WTC11 (cell line): ENCODE measurements around the gene DBN1. TPM values are rescaled to one million over a fixed set of nuclear protein-coding genes. Genes with fewer than 3 reads are reported as not detected.

Experiments
- ATAC-seq: fragments of 200-7000 bp; cut with Tn5 transposase; 2 replicates; pipeline ENCODE4 v1.10.0; 2021; ENCODE audit warnings: mild to moderate bottlenecking, moderate library complexity
- CTCF ChIA-PET: fragments of 300-600 bp; sonication (Branson Sonifier 250); formaldehyde crosslinking; loops from one replicate; lab custom pipeline; 2021; ENCODE audit warnings: antibody characterized with exemption; lab: Charles Lee
- POLR2A ChIA-PET: fragments of 350-600 bp; sonication (Branson Sonifier 250); formaldehyde crosslinking; loops from one replicate; lab custom pipeline; 2021; ENCODE audit warnings: antibody characterized with exemption; lab: Charles Lee
- DNase-seq: peaks from one replicate; pipeline ENCODE4 v3.0.0; 2021; ENCODE audit warnings: low spot score
- H3K27ac Mint-ChIP-seq: 2 replicates; pipeline ENCODE4 v1.8.0; 2021; ENCODE audit warnings: mixed read lengths
- H3K27me3 Mint-ChIP-seq: 2 replicates; pipeline ENCODE4 v1.8.0; 2021; ENCODE audit warnings: low read depth, mild to moderate bottlenecking, moderate library complexity, mixed read lengths
- H3K36me3 Mint-ChIP-seq: 2 replicates; pipeline ENCODE4 v1.8.0; 2021; ENCODE audit warnings: mixed read lengths
- H3K4me1 Mint-ChIP-seq: 2 replicates; pipeline ENCODE4 v1.8.0; 2022; ENCODE audit warnings: mixed read lengths
- H3K4me3 Mint-ChIP-seq: 2 replicates; pipeline ENCODE4 v1.8.0; 2021; ENCODE audit warnings: mild to moderate bottlenecking, moderate library complexity, mixed read lengths
- H3K9me3 Mint-ChIP-seq: 2 replicates; pipeline ENCODE4 v1.8.0; 2021; ENCODE audit warnings: mixed read lengths
- AR ChIP-seq: fragments of 250-450 bp; sonication (Bioruptor Pico); IDR thresholded peaks from 2 replicates; pipeline ENCODE4 v1.9.0; 2021; ENCODE audit warnings: mild to moderate bottlenecking
- ATF3 ChIP-seq: sonication (generic); formaldehyde crosslinking; conservative IDR thresholded peaks from 2 replicates; pipeline ENCODE4 v1.8.1; 2022; ENCODE audit warnings: mild to moderate bottlenecking, missing genetic modification reagents
- E2F1 ChIP-seq: sonication (generic); formaldehyde crosslinking; IDR thresholded peaks from 2 replicates; pipeline ENCODE4 v1.8.0; 2022; ENCODE audit warnings: mild to moderate bottlenecking, missing genetic modification reagents
- FOXP1 ChIP-seq: sonication (generic); formaldehyde crosslinking; IDR thresholded peaks from 2 replicates; pipeline ENCODE4 v1.8.0; 2022; ENCODE audit warnings: missing genetic modification reagents, mild to moderate bottlenecking, moderate library complexity, borderline replicate concordance
- GTF2I ChIP-seq: fragments of 250-450 bp; sonication (Bioruptor Pico); conservative IDR thresholded peaks from 2 replicates; pipeline ENCODE4 v1.4.0; 2021; ENCODE audit warnings: mild to moderate bottlenecking
- MYBL2 ChIP-seq: sonication (generic); formaldehyde crosslinking; IDR thresholded peaks from 2 replicates; pipeline ENCODE4 v1.8.1; 2023; ENCODE audit warnings: mild to moderate bottlenecking, moderate library complexity, missing genetic modification reagents
- SP1 ChIP-seq: sonication (generic); formaldehyde crosslinking; conservative IDR thresholded peaks from 2 replicates; pipeline ENCODE4 v1.8.1; 2022; ENCODE audit warnings: missing genetic modification reagents
- STAT6 ChIP-seq: sonication (generic); formaldehyde crosslinking; conservative IDR thresholded peaks from 2 replicates; pipeline ENCODE4 v1.8.1; 2023; ENCODE audit warnings: mild to moderate bottlenecking, low read depth, missing genetic modification reagents, moderate library complexity
- ZMAT4 ChIP-seq: fragments of 250-450 bp; sonication (Bioruptor Pico); IDR thresholded peaks from 2 replicates; pipeline ENCODE4 v1.9.0; 2021; ENCODE audit warnings: mild to moderate bottlenecking
- ZNF232 ChIP-seq: sonication (generic); formaldehyde crosslinking; IDR thresholded peaks from 2 replicates; pipeline ENCODE4 v1.8.0; 2022; ENCODE audit warnings: mild to moderate bottlenecking, missing genetic modification reagents
- ZNF416 ChIP-seq: fragments of 250-450 bp; sonication (Bioruptor Pico); IDR thresholded peaks from 2 replicates; pipeline ENCODE4 v1.9.0; 2021; ENCODE audit warnings: mild to moderate bottlenecking, inconsistent platforms
- ZNF423 ChIP-seq: fragments of 250-450 bp; sonication (Bioruptor Pico); IDR thresholded peaks from 2 replicates; pipeline ENCODE4 v2.1.2; 2022; ENCODE audit warnings: mild to moderate bottlenecking, moderate library complexity
- ZNF425 ChIP-seq: fragments of 250-450 bp; sonication (Bioruptor Pico); conservative IDR thresholded peaks from 2 replicates; pipeline ENCODE4 v1.9.0; 2021; ENCODE audit warnings: mild to moderate bottlenecking
- total RNA-seq: library from RNA; stranded (reverse); gene quantifications from 3 replicates; pipeline ENCODE4 v1.2.3, GENCODE V29; 2021
- TF ChIP-seq, protein P1 (sequence below): sonication (generic); formaldehyde crosslinking; IDR thresholded peaks from 2 replicates; pipeline ENCODE4 v1.8.0; 2023; ENCODE audit warnings: missing genetic modification reagents, mild to moderate bottlenecking, borderline replicate concordance
- TF ChIP-seq, protein P2 (sequence below): sonication (generic); formaldehyde crosslinking; IDR thresholded peaks from 2 replicates; pipeline ENCODE4 v1.8.1; 2022; ENCODE audit warnings: mild to moderate bottlenecking, moderate library complexity, missing genetic modification reagents
- TF ChIP-seq, protein P3 (sequence below): sonication (generic); formaldehyde crosslinking; IDR thresholded peaks from 2 replicates; pipeline ENCODE4 v1.8.1; 2022; ENCODE audit warnings: missing genetic modification reagents, borderline replicate concordance

Gene DBN1
- total RNA-seq, 1 experiment from 2014 or later: 288 TPM

DNA sequence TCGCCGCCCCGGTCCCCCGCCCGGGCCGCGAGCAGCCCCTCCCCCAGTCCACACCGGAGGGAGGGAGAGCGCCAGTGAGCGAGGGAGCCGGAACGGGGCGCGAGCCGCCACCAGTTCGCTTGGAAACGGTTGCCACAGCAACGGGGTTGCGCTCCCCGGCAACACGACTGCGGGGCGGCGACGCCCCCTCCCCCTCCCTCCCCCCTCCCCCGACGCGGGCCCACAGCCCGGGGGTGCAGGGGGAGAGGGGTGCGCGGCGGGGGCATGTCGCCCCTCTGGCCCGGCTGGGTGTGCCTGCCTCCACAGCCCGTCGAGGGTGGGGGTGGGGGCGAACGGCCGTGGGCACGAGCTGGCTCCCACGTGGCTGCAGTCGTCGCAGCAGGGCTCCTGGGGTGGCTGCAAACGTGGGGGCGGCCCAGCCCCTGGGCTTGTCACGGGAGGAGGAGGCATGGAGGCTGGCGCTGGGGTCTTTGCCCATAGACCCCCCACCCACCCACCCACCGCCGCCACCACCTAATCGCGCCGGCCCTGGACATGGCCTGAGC lies 26.3 kb downstream of the DBN1 start:
- CTCF ChIA-PET: interaction anchor here (0.6 to 15.8 kb wide), 18 partner anchors 8 to 136 kb away, joined by 3 to 171 read pairs (median 8); partner anchors contain the start of genes GRK6, MXD3 and SLC34A1
- Mint-ChIP-seq H3K4me1 (peaks cover 48% of the 10 kb centered on the region), H3K4me3 (peak overlapping the region; percentile 60), H3K27ac (no peak overlapping the region), H3K27me3 (peaks cover 43% of the 10 kb centered on the region), H3K9me3 (no peaks in the 10 kb centered on the region), H3K36me3 (no peaks in the 10 kb centered on the region)
- POLR2A ChIA-PET: interaction anchor here (0.6 to 5.8 kb wide), 14 partner anchors 8 to 316 kb away, joined by 3 to 38 read pairs (median 4); partner anchors contain the start of genes DDX41, GRK6, NSD1 and PDLIM7
- DNase-seq (peak; percentile 78), ATAC-seq (peak; percentile 7)
- TF ChIP-seq GTF2I (no peak), ZNF423 (CRISPR knock-in tag) (no peak), AR (CRISPR knock-in tag) (no peak), E2F1 (CRISPR knock-in tag) (no peak), FOXP1 (CRISPR knock-in tag) (0 out of 2 replicates have a peak, but pooled peaks have one; percentile 17), ZNF232 (no peak; the same call in 1 of the 2 replicates), MYBL2 (CRISPR knock-in tag) (no peak), ZMAT4 (CRISPR knock-in tag) (no peak), ZNF425 (CRISPR knock-in tag) (no peak), STAT6 (CRISPR knock-in tag) (no peak), ATF3 (no peak), ZNF416 (CRISPR knock-in tag) (no peak), SP1 (CRISPR knock-in tag) (no peak)
- TF ChIP-seq, protein P1, sequence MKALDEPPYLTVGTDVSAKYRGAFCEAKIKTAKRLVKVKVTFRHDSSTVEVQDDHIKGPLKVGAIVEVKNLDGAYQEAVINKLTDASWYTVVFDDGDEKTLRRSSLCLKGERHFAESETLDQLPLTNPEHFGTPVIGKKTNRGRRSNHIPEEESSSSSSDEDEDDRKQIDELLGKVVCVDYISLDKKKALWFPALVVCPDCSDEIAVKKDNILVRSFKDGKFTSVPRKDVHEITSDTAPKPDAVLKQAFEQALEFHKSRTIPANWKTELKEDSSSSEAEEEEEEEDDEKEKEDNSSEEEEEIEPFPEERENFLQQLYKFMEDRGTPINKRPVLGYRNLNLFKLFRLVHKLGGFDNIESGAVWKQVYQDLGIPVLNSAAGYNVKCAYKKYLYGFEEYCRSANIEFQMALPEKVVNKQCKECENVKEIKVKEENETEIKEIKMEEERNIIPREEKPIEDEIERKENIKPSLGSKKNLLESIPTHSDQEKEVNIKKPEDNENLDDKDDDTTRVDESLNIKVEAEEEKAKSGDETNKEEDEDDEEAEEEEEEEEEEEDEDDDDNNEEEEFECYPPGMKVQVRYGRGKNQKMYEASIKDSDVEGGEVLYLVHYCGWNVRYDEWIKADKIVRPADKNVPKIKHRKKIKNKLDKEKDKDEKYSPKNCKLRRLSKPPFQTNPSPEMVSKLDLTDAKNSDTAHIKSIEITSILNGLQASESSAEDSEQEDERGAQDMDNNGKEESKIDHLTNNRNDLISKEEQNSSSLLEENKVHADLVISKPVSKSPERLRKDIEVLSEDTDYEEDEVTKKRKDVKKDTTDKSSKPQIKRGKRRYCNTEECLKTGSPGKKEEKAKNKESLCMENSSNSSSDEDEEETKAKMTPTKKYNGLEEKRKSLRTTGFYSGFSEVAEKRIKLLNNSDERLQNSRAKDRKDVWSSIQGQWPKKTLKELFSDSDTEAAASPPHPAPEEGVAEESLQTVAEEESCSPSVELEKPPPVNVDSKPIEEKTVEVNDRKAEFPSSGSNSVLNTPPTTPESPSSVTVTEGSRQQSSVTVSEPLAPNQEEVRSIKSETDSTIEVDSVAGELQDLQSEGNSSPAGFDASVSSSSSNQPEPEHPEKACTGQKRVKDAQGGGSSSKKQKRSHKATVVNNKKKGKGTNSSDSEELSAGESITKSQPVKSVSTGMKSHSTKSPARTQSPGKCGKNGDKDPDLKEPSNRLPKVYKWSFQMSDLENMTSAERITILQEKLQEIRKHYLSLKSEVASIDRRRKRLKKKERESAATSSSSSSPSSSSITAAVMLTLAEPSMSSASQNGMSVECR (CRISPR knock-in tag): no peak
- TF ChIP-seq, protein P2, sequence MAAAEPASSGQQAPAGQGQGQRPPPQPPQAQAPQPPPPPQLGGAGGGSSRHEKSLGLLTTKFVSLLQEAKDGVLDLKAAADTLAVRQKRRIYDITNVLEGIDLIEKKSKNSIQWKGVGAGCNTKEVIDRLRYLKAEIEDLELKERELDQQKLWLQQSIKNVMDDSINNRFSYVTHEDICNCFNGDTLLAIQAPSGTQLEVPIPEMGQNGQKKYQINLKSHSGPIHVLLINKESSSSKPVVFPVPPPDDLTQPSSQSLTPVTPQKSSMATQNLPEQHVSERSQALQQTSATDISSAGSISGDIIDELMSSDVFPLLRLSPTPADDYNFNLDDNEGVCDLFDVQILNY (CRISPR knock-in tag): 0 out of 2 replicates have a peak, but pooled peaks have one; percentile 6
- TF ChIP-seq, protein P3, sequence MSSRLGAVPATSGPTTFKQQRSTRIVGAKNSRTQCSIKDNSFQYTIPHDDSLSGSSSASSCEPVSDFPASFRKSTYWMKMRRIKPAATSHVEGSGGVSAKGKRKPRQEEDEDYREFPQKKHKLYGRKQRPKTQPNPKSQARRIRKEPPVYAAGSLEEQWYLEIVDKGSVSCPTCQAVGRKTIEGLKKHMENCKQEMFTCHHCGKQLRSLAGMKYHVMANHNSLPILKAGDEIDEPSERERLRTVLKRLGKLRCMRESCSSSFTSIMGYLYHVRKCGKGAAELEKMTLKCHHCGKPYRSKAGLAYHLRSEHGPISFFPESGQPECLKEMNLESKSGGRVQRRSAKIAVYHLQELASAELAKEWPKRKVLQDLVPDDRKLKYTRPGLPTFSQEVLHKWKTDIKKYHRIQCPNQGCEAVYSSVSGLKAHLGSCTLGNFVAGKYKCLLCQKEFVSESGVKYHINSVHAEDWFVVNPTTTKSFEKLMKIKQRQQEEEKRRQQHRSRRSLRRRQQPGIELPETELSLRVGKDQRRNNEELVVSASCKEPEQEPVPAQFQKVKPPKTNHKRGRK (CRISPR knock-in tag): no peak
